Mesodermal cell (in vitro differentiated cells): ENCODE results near the gene RET.

Experiments used
- H3K27ac ChIP-seq: 2 replicates; pipeline ENCODE4 v1.7.0; 2013; ENCODE audit warnings: mild to moderate bottlenecking, low read depth, low read length, moderate library complexity; ENCODE audit not compliant: severe bottlenecking
- H3K36me3 ChIP-seq: 2 replicates; pipeline ENCODE4 v1.7.1; 2013; ENCODE audit warnings: mild to moderate bottlenecking, low read length, moderate library complexity; ENCODE audit not compliant: control insufficient read depth, insufficient read depth
- H3K4me1 ChIP-seq: one replicate; pipeline ENCODE4 v1.7.1; 2013; ENCODE audit warnings: mild to moderate bottlenecking, low read length; ENCODE audit not compliant: insufficient read depth, control insufficient read depth, poor library complexity, severe bottlenecking
- H3K4me3 ChIP-seq: 2 replicates; pipeline ENCODE4 v1.7.0; 2013; ENCODE audit warnings: low read length, control low read depth, mild to moderate bottlenecking; ENCODE audit not compliant: insufficient read depth, poor library complexity, severe bottlenecking; ENCODE audit errors: extremely low read depth
- H3K9me3 ChIP-seq: 2 replicates; pipeline ENCODE4 v1.7.1; 2013; ENCODE audit warnings: mild to moderate bottlenecking, low read length, moderate library complexity; ENCODE audit not compliant: control insufficient read depth
- WGBS, 2 experiments: methylation state at CpG; one replicate each; pipeline ENCODE4 v1.1.5; 2013; ENCODE audit warnings: missing lambda C conversion rate in 2 of 2; ENCODE audit not compliant: insufficient coverage in 2 of 2; 5-methylcytosine and 5-hydroxymethylcytosine counted together

The RET gene

DNA sequence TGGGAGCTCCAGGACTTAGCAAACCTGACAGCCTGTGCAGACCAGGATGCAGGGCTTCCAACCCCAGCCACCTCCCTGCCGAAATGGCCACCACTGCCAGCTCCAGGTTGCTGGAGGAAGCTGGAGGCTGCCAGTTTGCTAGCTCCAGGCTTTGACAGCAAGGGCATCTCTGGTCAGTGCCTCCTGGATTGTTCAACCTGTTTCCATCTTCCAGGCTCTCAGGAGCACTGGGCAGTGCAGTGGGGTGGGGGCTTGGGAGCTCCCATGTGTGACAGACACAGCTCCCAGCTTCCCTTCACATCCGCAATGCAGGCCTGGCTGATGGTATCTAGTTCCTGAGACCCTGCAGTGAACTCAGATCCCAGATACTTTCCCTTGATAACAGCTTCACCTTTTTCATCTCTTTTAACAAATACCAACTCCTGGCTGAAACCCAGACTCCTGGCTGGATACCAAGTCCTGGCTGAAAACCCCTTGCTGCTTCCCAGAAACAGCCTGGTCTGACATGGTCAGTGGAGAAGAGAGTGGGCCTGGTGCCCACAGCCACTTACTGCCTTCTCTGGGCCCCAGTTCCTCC lies 20.8 kb upstream of the RET start:
- Histone ChIP-seq H3K36me3 (no peaks in the 10 kb centered on the region), H3K4me1 (no peaks in the 10 kb centered on the region), H3K4me3 (no peak overlapping the region), H3K27ac (no peak overlapping the region), H3K9me3 (no peaks in the 10 kb centered on the region)
- WGBS, 2 experiments: 85 to 95% methylated on average over 2 of the region's 2 CpGs

DNA sequence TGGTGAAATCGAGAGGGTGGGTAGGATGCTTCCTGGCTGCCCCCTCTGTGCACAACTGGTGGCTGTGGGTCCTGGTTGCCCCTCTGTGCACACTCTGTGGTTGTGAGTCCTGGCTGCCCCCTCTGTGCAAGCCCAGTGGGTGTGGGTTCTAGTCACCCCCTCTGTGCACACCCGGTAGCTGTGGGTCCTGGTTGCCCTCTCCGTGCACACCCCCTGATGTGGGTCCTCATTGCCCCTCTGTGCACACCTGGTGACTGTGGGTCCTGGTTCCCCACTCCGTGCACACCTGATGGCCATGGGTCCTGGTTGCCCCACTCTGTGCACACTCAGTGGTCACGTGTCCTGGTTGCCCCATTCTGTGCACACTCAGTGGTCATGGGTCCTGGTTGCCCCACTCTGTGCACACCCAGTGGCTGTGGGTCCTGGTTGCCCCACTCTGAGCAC lies 20.3 kb upstream of the RET start:
- Histone ChIP-seq H3K36me3 (no peaks in the 10 kb centered on the region), H3K9me3 (no peaks in the 10 kb centered on the region)
- 84 to 92% methylated on average over 5 of the region's 5 CpGs for WGBS, 2 experiments

DNA sequence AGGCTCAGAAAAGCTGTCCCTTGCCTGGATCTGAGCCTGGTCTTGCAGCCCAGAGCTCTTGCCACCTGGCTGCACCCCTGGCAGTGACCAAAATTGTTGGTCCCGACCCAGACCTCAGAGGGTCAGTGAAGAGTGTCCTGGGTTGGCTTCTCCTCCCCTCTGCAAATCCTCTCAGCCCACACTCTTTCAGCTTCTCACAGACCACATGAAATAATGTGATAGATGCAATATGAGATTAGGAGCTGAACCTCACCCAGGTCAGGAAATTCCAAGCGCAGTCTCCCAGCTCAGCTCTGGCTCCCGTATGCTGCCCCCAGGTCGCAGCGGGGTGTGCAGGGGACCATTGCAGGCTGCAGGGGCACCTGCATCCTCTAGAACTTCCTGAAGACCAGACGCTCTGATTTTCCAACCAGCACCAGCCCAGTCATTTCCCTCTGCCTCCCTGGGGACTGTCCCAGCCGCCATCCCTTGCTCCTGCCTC lies 19.6 kb upstream of the RET start:
- H3K4me1 ChIP-seq: no peaks in the 10 kb centered on the region
- WGBS, 2 experiments: 91 to 95% methylated on average over 7 of the region's 7 CpGs
- H3K27ac ChIP-seq: no peak overlapping the region
- no peaks in the 10 kb centered on the region for H3K9me3 ChIP-seq
- H3K36me3 ChIP-seq: no peaks in the 10 kb centered on the region
- no peak overlapping the region for H3K4me3 ChIP-seq

More for the DNA sequence above, 20.3 kb upstream of the RET start:
- H3K4me1 ChIP-seq: no peaks in the 10 kb centered on the region
- no peak overlapping the region for H3K4me3 ChIP-seq
- no peak overlapping the region for H3K27ac ChIP-seq

- H3K36me3 ChIP-seq: no peaks in the 10 kb centered on the region
- no peaks in the 10 kb centered on the region for H3K9me3 ChIP-seq
- 84 to 100% methylated on average over 5 to 9 of the region's 9 CpGs for WGBS, 2 experiments
- no peak overlapping the region for H3K4me3 ChIP-seq
- H3K27ac ChIP-seq: no peak overlapping the region
- no peaks in the 10 kb centered on the region for H3K4me1 ChIP-seq
Observed at GRCh38 chr10:43057831-43058340, 19.0 kb upstream of the RET start.

DNA sequence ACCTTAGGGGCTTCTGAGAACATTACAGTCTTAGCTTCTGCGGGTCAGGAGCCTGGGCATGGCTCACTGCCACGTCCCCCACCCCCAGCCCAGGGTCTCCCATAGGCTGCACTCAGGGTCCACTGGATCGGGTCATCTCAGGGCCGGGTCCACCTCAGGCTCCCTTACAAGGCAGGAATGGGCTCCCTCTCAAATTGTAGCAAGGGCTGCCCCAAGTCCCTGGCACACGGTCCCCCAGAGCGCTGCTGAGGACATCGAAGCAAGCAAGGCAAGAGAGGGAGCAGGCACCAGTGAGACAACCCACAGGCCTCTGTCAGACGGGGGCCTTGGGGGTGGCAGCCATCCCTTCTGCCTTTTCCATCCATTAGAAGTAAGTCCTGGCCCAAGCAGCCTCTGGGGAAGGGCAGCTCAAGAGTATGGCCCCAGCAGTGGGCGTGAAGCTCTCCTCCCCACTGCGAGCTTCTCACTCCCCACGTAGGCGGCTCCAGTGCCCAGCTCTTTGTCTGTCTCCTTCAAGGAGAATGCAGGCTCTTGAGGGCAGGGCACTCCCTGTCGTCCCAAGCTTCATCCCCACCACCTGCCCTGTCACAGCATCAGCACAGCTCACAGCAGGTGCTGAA lies 18.0 kb upstream of the RET start:
- H3K27ac ChIP-seq: no peak overlapping the region
- H3K4me3 ChIP-seq: no peak overlapping the region
- H3K36me3 ChIP-seq: no peaks in the 10 kb centered on the region
- no peaks in the 10 kb centered on the region for H3K9me3 ChIP-seq
- no peaks in the 10 kb centered on the region for H3K4me1 ChIP-seq
- 83 to 86% methylated on average over 10 to 13 of the region's 13 CpGs for WGBS, 2 experiments

DNA sequence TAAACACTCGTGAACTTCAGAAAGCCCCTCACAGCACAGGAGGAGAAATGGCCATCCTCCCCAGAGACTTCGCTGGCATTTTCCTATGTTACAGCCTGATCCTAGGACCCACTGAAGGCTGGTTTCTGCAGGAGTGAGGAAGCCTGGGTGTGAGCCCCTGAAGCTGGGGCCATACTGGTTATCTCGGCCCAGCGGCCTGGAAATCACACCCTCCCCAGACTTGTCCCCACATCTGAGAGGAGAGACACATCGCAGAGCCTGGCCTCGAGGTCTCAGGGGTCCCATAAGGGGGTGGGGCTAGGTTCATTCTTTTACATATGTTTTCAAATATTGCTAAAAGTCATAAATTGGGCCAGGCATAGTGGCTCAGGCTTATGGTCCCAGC lies 17.5 kb upstream of the RET start:
- 100% methylated on average over 1 of the region's 6 CpGs; no CpG with 5 or more reads in 1 of the 2 experiments for WGBS, 2 experiments
- no peak overlapping the region for H3K27ac ChIP-seq
- H3K4me3 ChIP-seq: no peak overlapping the region
- no peaks in the 10 kb centered on the region for H3K9me3 ChIP-seq
- no peaks in the 10 kb centered on the region for H3K36me3 ChIP-seq
- H3K4me1 ChIP-seq: no peaks in the 10 kb centered on the region

GRCh38 chr10:43059828-43060227 lies 17.0 kb upstream of the RET start:
- 85 to 94% methylated on average over 4 to 5 of the region's 7 CpGs for WGBS, 2 experiments

DNA sequence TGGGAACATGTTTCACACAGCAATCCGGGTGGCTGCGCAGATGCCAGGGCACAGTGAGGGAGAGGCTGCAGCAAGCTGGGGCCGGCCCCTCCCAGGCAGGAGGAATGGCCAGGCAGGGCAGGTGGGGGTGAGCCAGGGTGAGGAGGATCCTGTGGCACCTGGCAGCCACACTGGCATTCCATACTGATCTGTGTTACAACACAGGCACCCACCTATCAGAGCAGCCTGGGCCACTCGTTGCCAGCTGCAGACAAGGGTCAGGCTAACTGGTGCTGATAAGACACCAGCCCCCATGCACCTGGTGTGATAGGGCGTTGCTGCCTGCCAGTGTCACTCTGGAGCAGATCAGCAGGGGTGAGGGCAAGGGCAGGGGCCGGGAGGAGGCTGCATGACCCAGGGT lies 16.6 kb upstream of the RET start:
- H3K9me3 ChIP-seq: no peaks in the 10 kb centered on the region
- H3K4me1 ChIP-seq: no peaks in the 10 kb centered on the region
- WGBS, 2 experiments: 82 to 86% methylated on average over 6 of the region's 6 CpGs
- no peak overlapping the region for H3K27ac ChIP-seq
- H3K36me3 ChIP-seq: no peaks in the 10 kb centered on the region
- no peak overlapping the region for H3K4me3 ChIP-seq

More at GRCh38 chr10:43059828-43060227, 17.0 kb upstream of the RET start:
- Histone ChIP-seq H3K27ac (no peak overlapping the region), H3K36me3 (no peaks in the 10 kb centered on the region), H3K4me3 (no peak overlapping the region), H3K9me3 (no peaks in the 10 kb centered on the region), H3K4me1 (no peaks in the 10 kb centered on the region)

DNA sequence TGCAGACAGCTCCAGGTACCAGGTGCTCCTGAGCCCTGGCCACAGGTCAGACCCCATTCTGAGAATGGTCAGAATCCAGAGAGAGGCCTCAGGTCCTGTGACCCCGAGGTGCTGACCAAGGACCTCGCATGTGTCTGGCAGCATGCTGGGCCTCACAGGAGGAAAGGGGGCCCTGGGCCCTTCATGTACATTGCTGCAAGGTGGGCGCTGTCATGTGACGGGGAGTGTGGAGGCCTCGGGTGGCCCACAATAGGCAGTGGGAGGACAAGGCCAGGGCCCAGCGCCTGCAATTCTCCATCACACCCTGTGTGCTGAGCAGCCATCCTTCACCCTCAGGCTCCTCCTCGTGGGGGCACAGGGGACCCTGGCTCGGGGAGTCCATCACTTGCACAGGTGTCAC lies 15.5 kb upstream of the RET start:
- Histone ChIP-seq H3K4me1 (no peaks in the 10 kb centered on the region), H3K9me3 (no peaks in the 10 kb centered on the region), H3K4me3 (no peak overlapping the region), H3K27ac (no peak overlapping the region), H3K36me3 (no peaks in the 10 kb centered on the region)
- WGBS, 2 experiments: 93 to 96% methylated on average over 8 of the region's 8 CpGs

DNA sequence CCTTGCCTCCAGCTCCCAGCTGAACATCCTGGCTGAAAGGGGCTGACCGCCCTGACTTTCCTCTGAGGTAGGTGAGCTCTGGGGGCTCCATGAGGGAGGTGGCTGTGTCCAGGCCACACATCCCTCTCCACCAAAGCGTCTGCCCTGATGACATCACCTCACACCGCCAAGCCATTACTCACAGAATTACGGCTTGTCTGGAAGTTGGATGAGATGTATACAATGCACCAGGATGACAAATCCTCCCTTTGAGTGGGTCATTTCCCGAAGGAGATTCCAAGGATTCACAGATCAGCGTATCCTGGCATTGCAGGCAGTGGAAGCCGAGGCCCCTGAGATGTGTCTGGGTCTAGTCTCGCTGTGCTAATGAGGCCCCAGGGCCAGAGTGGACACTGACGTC lies 15.1 kb upstream of the RET start:
- Histone ChIP-seq H3K4me1 (no peaks in the 10 kb centered on the region), H3K4me3 (no peak overlapping the region), H3K9me3 (no peaks in the 10 kb centered on the region), H3K27ac (no peak overlapping the region), H3K36me3 (no peaks in the 10 kb centered on the region)
- WGBS, 2 experiments: 93 to 96% methylated on average over 5 of the region's 9 CpGs
